Measurements from ENCODE around the gene JAG1.
"Not testable (repeated sequence)": the region's sequence is repeated elsewhere in the genome, so short reads cannot be mapped to it uniquely, and the experiment has no call there.

Gene JAG1

DNA sequence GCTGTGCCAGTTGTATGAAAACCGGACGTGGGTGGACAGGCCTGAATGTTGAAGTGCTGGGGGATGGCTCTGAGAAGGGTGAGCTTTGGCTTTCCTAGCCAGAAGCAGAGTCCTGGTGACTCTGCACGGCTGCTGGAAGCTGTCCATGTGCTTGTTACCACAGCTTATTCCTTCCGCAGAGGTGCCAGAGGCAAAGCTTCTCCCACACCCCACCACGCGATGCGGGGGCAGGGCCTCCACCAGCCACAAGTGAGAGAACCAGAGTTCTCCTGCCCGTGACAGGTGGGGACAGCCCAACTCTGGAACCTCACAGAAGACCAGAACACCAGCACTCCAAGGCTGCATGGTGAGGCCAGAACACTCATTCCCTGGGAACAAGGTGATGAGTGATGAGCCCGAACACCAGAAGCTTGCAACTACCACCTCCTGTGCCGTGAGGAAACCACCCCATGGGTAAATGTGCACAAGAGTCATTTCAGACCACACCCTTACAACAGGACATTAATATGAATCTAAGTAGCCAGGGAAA lies 36.7 kb downstream of the JAG1 start:
- DNase-seq (ENCODE audit: low spot score): no peak

DNA sequence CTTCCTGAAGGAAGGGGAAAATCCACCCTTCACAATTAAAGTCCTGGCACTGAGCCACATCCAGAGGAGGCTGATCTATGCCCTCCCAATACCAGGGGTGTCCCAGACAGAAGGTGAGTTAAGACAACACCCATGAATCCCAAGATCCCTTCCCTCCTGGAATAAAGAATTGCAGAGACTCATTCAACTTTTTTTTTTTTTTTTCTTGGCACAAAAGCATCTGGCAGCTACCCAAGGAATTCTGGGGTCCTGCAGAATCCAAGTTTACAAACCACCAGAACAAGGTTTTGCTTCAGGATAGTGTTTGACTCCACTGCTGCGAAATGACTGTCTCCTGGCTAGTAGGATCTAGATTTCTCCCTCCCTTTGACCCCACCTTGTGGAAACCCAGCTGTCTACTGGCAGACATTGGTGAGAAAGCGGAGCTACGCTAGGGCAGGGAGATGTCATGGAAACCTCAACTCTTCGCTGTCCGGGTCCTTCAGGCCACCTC lies 37.4 kb downstream of the JAG1 start:
- no peak for DNase-seq (ENCODE audit: low spot score)

DNA sequence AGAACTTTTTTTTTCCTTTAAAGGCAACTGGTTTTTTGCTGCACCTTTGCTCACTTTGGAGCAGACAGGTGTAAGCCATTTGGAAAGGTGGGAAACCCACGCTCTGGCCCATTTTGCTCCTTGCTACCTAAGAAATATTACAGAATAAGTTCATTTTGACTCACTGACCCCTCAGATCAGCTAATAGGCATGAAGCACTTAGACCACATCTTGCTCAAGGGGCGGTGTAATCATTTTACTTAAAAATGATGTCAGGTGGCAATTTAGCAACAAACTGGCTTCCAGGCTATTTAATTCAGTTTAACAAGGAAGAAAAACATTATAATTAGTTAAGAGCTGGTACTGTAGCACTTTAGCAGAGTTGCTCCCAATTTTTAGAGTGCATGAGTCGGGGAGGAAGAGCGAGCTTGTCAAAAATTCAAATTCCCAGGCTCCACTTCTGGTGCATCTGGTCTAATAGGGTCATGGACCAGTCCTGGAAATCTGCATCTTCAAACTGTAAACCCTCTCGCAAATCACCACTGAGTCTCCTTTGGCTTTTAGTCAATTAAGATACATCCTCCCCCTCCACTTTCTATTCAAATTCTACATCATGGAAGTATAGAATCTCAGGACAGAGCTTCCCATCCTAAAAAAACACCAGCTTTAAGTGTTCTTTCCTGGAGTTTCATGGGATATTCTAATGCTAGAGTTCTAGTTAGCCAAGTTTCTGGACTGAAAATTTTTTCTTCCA lies 38.2 kb downstream of the JAG1 start:
- DNase-seq (ENCODE audit: low spot score): no peak

DNA sequence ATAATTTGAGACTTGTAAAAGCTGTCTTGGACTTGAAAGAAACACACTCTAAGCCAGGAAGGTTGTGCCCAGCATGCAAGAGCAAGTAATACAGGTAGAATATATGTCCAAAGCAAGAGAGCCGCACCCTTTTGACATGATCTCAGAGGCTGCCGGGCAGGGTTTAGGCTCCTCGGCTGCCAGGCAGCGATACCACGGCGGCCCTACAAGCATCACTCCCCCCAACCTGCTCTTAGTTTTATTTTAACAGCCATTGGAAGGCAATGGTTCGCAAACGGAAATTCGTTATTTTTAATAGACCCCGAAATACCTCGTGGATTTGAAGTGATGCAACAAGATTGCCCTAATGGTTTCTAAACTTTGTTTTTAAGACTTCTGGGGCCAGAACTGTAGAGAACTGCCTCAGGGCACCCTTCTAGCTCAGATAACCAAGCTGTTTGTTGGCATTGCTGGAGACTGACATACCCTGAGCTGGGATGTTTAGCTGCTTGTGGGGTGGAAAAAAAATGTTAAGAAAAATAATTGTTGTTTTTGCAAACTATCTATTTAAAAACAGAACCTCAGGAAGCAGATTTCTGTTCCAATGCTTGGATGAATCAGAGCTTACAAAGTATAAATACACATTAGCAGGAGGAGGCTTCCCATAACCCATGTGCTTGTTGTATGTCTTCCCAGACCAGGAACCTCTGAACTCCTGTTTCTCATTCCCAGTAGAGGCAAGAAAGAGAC lies 39.0 kb downstream of the JAG1 start:
- no peak for DNase-seq (ENCODE audit: low spot score)

DNA sequence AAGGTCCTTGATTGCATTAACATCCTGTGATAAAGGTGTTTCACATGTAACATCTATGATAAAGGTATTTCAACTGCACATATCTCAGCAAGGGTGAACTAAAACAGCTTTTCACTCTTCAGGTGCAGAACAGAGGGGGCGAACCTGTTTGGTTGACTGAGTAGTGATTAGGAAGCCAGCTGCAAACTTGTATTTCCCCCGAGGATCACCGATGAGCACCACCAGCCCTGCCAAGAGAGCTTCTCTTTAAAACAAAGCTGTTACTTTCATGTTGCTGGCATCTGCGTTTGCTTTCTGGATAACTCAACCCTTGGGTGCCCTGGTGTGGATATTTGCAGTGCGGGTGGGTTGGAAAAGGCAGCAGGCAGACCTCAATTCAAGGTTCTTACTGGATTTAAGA lies 39.6 kb downstream of the JAG1 start:
- peak; percentile 26 for DNase-seq (ENCODE audit: low spot score)

DNA sequence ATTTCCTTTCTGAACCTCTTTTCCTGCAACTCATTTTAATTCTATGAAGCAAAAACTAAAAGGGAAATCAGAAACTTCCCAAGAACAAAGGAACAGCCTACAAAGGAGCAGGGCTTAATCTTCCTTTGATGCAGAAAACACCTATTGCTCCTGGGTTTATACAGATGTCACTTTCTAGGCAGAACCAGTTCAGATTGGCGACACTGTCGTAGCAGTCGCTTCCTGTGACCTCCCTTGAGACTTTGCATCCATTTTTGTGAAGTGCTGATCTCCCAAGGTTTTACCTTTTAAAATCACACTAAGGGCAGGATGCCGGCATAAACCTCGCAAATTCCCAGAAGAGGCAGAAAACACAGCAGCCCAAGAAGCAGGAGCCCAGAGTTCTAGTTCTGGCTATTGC lies 40.1 kb downstream of the JAG1 start:
- DNase-seq (ENCODE audit: low spot score): peak; percentile 2

DNA sequence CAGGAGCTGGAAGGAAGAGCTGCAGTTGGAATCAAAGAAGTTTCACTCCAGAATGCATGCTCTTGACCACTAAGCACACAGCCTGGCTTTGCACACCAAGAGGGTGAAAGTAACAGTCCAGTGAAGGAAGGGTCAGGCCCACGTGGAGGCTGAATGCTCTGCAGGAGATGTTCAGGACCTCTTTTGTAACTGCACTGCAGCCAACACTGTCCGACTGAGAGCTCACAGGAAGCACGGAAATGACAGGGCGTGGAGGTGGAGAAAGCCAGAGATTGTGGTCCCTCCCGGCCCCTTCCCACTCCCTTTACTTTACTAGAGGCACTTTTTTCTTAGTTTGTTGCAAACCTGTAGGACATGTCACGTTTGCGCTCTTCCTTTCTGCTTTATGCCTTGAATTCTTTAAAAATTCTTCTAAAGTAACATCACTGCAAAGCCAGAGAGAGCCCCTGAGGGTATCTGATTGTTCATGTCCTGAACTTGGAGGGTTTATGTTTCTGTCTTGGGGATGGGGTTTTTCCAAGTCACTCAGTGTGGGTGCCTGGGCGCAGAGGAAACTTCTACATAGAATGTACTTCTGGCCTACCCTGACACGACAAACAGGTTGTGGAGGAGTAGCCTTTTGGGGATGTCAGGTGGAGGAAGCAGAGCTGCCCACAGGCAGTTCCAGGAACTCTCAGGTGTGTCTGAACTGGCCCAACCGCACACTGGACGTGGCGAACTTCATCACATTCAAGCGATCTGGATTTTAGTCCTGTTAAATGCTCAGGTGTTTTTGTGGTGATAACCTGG lies 40.9 kb downstream of the JAG1 start:
- DNase-seq (ENCODE audit: low spot score): no peak

DNA sequence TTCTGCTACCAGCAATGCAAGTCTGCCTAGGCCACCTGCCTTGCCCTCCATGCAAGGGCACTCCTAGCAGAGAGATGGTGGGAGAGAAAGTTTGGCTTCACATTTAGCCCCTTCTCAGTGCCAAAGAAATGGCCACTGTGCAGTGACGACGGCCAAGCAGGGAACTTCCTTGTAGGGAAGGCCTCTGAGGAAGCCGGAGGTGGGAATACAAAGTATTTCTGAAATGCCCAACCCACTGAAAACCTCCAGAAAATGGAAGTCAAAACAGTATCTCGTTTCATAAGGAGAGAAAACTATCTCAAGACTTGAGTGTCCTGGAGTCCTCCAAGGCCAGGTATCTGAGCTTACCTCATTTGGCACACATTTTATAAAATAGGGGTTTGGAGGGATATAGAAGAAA lies 42.7 kb downstream of the JAG1 start:
- DNase-seq (ENCODE audit: low spot score): no peak

DNA sequence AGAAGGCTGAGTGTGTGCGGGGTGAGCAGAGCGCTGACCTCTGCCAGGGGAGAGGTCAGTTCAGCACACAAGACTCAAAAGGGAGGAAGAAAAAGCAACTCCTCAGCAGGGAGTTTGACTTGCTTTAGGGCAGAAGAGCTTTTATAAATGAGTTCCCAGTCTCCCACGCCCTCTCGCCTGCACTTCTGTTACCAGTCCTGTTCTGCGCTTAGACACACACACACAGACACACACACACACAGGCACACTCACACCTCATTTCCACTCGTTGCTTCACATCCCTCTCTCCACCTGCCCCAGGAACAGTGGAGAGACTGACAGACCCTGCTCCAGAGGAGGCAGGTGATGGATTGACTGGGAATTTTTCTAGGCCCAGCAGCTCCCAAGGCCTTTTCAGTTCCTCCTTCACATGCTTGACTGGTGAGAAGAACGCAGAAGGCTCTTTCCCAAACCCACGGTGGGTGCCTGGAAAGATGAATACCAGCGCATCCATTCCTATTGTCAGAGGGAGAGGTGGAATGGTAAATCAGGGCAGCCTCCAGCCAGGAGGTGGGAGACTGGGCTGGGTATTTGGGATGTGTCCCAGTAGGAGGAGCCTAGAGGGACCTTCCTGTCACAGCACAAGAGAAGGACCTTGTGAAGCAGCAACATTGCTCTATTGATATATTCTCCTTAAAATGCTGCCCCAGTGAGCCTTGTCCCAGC lies 43.7 kb downstream of the JAG1 start:
- no peak for DNase-seq (ENCODE audit: low spot score)

DNA sequence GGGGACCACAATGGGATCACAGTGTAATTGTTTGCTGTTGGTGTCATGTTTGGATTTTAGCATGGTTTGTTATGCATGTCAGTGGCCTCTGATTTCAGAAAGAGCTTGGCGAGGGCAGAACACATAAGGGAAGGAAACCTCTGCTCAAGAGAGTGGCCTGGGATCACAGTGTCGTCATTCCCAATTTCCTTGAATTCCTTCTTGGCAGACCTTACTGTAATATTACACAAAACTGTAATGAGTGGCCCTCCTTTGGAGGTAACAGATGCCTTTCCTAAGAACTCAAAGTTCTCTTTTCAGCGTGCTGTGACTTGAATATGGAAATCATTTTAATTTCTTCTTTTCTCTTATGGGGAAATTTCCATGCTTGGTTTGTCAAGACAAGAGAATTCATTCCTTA lies 46.9 kb downstream of the JAG1 start:
- DNase-seq (ENCODE audit: low spot score): no peak

DNA sequence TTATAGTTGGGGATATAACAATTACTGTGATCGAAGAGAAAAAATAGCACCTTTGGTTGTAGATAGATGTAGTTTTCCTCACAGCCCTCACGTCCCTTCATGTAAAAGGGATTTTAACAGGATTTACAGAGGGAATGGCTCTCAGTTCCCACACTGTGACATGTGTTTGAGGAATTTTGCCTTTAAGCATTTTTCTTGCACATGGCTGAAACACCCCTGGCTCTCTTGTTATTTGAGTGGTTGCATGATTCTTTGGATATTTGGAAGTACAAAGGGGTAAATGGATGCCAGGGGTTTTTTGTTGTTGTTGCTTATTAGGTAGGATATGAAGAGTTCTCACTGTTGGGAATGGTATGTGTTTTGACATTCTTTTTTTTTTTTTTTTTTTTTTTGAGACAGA lies 48.2 kb downstream of the JAG1 start:
- no peak for DNase-seq (ENCODE audit: low spot score)

DNA sequence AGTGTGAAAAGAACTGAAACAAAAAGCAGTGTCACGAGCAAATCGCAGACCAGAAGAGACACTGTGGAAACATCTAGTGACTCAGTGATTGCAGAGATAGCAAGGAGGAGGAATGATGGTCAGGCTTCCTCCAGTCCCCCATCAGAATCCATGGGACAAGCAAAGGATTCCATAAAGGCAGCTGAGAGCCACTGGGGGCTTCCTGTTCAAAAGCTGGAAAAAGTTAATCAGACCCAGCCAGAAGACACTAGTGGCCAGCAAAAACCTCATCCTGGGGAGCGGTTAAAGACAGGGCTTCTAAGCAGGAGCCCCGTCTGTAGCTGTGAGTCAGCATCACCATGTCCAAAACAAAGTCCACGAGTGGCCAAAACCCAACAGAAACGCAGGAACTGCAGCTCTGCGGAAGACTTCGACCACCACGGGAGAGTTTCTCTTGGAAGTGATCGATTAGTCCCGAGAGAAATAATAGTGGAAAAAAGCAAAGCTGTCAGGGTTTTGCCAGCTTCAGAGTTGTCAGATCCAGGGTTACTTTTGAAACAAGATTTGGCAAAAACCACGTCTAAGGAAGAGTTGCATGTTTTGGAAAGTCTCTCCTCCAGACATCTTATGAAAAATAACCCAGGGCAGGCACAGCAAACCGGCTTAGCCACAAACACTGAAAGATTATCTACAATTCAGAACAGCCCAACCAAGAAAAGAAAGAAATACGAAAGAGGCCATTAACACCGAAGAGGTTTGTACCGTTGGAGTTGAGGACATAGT lies 51.0 kb downstream of the JAG1 start:
- DNase-seq (ENCODE audit: low spot score): no peak

DNA sequence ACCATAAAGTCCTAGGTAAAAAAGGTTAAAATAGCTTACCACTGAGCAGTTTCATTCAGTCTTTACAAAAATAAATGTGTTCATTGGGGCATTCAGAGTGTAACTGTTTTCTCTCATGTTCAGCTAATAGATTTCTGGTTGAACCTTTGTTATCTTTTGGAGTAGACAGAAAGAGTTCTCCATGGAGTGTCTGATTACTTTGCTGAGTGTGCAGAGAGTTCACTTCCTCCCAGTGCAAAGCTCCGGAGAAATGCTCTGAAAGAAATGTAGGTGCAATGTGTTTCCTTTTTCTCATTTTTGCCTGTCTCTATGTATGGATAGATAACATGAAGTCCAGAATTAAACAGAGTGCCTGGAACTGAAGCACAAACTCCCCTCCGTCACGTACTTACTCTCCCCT lies 52.6 kb downstream of the JAG1 start:
- DNase-seq (ENCODE audit: low spot score): no peak

DNA sequence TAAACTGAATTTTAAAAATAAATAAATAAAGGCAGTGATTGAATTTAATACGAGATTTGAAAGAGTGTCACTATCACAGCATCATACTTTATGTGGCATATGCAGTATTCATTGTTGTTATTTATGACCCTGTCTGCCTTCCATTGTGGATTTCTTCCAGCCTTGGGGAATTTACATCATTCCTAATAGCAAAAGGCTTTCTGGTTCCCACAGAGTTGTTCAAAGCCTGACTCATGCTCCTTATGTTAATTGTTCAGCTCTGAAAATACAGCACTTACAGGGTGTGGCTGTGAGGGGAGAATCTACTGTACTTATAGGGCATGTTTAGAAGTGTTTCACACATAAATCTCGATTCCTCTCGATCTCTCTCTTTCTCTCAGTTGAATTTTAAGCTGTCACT lies 54.4 kb downstream of the JAG1 start:
- no peak for DNase-seq (ENCODE audit: low spot score)

DNA sequence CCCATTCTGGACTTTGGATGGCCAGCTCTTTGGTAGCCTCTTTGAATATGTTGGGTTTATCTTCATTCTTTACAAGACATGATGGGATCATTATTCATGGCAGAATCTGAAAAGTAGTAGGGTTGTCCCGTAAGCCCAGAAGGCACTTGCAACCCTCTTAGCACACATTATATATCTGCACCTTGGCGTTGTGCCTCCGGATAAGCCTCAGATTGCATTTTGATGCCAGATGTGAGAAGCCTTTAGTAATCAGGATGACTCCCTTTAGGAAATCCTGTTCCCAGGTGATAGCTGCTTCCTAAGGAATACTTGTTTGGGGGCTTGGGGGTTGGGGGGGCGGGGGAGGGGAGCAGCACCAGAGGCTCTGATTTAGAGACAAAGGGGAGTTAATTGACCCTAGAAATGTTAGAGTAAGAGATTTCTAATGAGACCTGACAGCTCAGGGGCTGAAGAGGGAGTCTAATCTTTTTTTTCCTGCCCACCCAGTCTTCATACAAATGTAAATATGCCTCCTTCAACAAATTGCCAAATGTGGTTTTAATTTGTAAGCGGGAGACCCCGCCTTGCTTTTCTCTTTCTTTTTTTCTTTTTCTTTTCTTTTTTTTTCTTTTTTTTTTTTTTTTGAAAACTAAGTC lies 55.1 kb downstream of the JAG1 start:
- DNase-seq (ENCODE audit: low spot score): no peak

DNA sequence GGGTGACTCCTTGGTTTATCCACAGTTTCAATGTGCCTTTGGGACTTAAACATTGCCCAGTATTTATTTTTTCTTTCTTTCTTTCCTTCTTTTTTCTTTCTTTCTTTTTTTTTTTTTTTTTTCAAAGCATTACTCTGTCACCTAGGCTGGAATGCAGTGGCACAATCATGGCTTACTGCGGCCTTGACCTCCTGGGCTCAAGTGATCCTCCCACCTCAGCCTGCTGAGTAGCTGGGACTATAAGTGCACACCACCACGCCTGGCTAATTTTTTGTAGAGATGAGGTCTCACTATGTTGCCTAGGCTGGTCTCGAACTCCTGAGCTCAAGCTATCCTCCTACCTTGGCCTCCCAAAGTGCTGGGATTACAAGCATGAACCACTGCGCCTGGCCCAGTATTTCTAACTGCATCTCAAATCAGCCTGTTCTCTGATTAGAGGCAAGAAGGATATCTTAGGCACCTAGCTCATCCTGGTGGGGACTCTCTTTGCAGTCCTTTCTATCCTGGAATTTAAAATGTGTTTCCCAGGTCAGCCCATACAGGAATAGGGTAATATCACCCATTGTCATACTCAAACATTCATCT lies 56.2 kb downstream of the JAG1 start:
- not testable (repeated sequence) for DNase-seq (ENCODE audit: low spot score)

DNA sequence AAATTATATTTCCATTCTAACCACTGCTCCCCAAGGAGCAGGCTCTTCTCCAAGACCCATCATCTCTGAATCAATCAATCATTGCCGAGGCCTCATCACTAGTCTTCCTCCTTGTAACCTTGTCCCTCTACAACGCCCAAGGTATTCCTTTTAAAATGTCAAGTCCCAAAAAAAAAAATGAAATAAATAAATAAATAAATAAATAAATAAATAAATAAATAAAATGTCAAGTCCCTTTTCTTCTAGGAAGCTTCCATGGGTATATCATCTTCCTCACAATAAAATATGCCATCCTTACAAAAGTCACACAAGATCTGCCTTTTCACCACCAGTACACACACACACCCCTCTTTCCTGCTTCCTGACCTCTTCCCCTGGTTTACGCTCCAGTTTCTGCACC lies 57.6 kb downstream of the JAG1 start:
- DNase-seq (ENCODE audit: low spot score): no peak

DNA sequence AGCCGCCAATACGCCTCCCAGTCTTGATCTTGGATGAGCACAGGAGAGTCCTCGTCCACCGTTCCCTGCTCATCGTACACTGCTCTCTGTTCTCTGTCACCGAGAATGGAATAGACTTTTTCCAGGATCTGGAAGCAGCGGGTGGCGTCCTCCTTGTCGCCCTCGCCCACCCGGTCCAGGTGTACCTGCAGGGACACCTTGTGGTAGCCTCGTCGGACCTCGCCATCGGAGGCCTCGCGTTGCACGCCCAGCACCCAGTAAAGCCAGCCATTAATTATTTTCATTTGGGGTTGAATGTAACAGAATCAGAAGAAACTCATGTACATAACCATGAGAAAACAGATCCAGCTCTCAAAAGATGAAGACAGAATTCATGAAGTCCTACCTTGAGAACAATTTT lies 59.9 kb downstream of the JAG1 start:
- DNase-seq (ENCODE audit: low spot score): no peak

DNA sequence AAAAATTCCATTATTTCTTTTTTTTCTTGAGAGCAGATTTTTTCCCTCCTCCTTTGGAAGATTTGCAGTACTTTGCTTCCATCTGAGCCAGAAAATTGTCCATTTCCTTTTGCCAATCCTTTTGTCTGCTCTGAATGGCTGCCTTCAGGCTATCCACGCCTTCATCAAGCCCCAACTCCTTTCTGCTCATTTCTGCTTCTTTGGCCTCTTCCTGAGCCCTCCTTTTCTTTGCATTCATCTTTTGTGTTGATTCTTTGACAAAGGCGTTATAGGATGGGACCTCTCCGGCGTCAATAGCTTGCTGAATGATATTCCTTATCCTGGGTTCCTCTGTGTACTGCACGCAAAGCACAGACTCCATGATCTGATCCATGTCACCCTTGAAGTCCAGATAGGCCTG lies 60.4 kb downstream of the JAG1 start:
- DNase-seq (ENCODE audit: low spot score): not testable (repeated sequence)

DNA sequence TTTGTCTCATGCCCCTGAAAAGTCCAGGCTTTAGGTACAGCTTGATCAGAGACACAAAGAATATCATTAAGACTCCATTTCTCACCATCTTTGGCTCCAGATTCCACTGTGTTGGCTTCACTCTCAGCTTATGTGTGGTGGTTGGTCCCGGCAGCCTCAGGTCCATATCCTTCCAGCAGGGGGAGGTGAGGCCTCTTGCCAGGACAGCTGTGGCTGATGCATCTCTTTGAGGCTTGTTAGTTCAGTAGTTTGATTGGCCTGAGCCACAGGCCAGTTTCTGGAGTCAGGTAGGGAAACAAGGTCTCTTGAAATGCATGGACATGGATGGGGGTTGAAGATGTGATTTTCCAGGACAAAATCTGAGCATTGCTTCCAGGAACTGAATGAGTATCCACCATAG lies 62.4 kb downstream of the JAG1 start:
- DNase-seq (ENCODE audit: low spot score): peak; percentile 26

Data from NAMALWA (cell line).